KMS-11 (cell line): ENCODE measurements around the gene KCTD21.

Source experiments
- H2AFZ ChIP-seq: fragments of 200-600 bp; sonication (generic); 2 replicates; pipeline ENCODE4 v1.6.1; 2016; ENCODE audit warnings: antibody characterized with exemption, mixed run types, low read depth
- H3K27ac ChIP-seq: fragments of 200-600 bp; sonication (generic); 2 replicates; pipeline ENCODE4 v1.6.1; 2016; ENCODE audit warnings: mild to moderate bottlenecking, mixed run types
- H3K27me3 ChIP-seq: fragments of 200-600 bp; sonication (generic); 2 replicates; pipeline ENCODE4 v1.6.1; 2017; ENCODE audit warnings: mild to moderate bottlenecking, low read depth, mixed run types, moderate library complexity; ENCODE audit not compliant: insufficient read depth
- H3K36me3 ChIP-seq: fragments of 200-600 bp; sonication (generic); 2 replicates; pipeline ENCODE4 v1.6.1; 2017; ENCODE audit warnings: mild to moderate bottlenecking, mixed run types; ENCODE audit not compliant: insufficient read depth
- H3K4me1 ChIP-seq: fragments of 200-600 bp; sonication (generic); 2 replicates; pipeline ENCODE4 v1.6.1; 2016; ENCODE audit warnings: mild to moderate bottlenecking, low read depth, mixed run types; ENCODE audit not compliant: poor library complexity, severe bottlenecking
- H3K4me2 ChIP-seq: fragments of 200-600 bp; sonication (generic); 2 replicates; pipeline ENCODE4 v1.7.0; 2016; ENCODE audit warnings: mild to moderate bottlenecking, mixed run types
- H3K4me3 ChIP-seq: fragments of 200-600 bp; sonication (generic); IDR thresholded peaks from 2 replicates; pipeline ENCODE4 v1.6.1; 2017; ENCODE audit warnings: low read depth, low read length, mixed read lengths; ENCODE audit not compliant: insufficient read depth
- H3K79me2 ChIP-seq: fragments of 200-600 bp; sonication (generic); 2 replicates; pipeline ENCODE4 v1.6.1; 2016; ENCODE audit warnings: low read depth, mixed run types; ENCODE audit not compliant: insufficient read depth
- H3K9ac ChIP-seq: fragments of 200-600 bp; sonication (generic); 2 replicates; pipeline ENCODE4 v1.6.1; 2016; ENCODE audit warnings: mild to moderate bottlenecking, mixed run types
- H4K20me1 ChIP-seq: fragments of 200-600 bp; sonication (generic); 2 replicates; pipeline ENCODE4 v1.6.1; 2016; ENCODE audit warnings: mild to moderate bottlenecking, mixed run types; ENCODE audit not compliant: insufficient read depth
- CTCF ChIP-seq: fragments of 200-600 bp; sonication (generic); conservative IDR thresholded peaks from 2 replicates; pipeline ENCODE4 v1.6.1; 2017; ENCODE audit warnings: low read depth, mild to moderate bottlenecking, antibody characterized with exemption, low read length, moderate library complexity, mixed read lengths

KCTD21 gene

GRCh38 chr11:78216021-78216420, 27.6 kb upstream of the KCTD21 start:
- Histone ChIP-seq H3K36me3 (no peaks in the 10 kb centered on the region), H3K27ac (no peak overlapping the region)
- TF ChIP-seq CTCF = no peak

GRCh38 chr11:78214331-78215194, 26.1 kb upstream of the KCTD21 start:
- Histone ChIP-seq H2AFZ (no peak overlapping the region), H3K4me3 (no peak overlapping the region), H3K27ac (no peak overlapping the region), H3K27me3 (no peaks in the 10 kb centered on the region), H3K36me3 (no peaks in the 10 kb centered on the region), H3K79me2 (no peaks in the 10 kb centered on the region), H4K20me1 (no peaks in the 10 kb centered on the region), H3K4me1 (no peaks in the 10 kb centered on the region), H3K4me2 (no peak overlapping the region), H3K9ac (no peak overlapping the region)
- TF ChIP-seq CTCF = no peak

More at GRCh38 chr11:78216021-78216420, 27.6 kb upstream of the KCTD21 start:
- no peaks in the 10 kb centered on the region for H3K27me3 ChIP-seq
- H3K4me2 ChIP-seq = no peak overlapping the region
- no peaks in the 10 kb centered on the region for H3K4me1 ChIP-seq
- no peaks in the 10 kb centered on the region for H4K20me1 ChIP-seq
- H2AFZ ChIP-seq = no peak overlapping the region
- no peak overlapping the region for H3K4me3 ChIP-seq
- no peaks in the 10 kb centered on the region for H3K79me2 ChIP-seq
- no peak overlapping the region for H3K9ac ChIP-seq

- Histone ChIP-seq H3K36me3 (no peaks in the 10 kb centered on the region), H3K4me1 (no peaks in the 10 kb centered on the region), H2AFZ (no peak overlapping the region), H4K20me1 (no peaks in the 10 kb centered on the region), H3K4me2 (no peak overlapping the region), H3K4me3 (no peak overlapping the region), H3K79me2 (no peaks in the 10 kb centered on the region), H3K9ac (no peak overlapping the region), H3K27ac (no peak overlapping the region), H3K27me3 (no peaks in the 10 kb centered on the region)
- TF ChIP-seq CTCF = no peak
These were observed 25.3 kb upstream of the KCTD21 start for GRCh38 chr11:78213526-78214330.

- Histone ChIP-seq H2AFZ (no peak overlapping the region), H3K79me2 (no peaks in the 10 kb centered on the region), H3K36me3 (no peaks in the 10 kb centered on the region)
These were observed 24.4 kb upstream of the KCTD21 start for GRCh38 chr11:78212586-78213371.

More at GRCh38 chr11:78212586-78213371, 24.4 kb upstream of the KCTD21 start:
- no peak overlapping the region for H3K4me2 ChIP-seq
- TF ChIP-seq CTCF = no peak
- no peaks in the 10 kb centered on the region for H3K4me1 ChIP-seq
- no peak overlapping the region for H3K27ac ChIP-seq
- no peak overlapping the region for H3K4me3 ChIP-seq
- H3K27me3 ChIP-seq = no peaks in the 10 kb centered on the region
- no peak overlapping the region for H3K9ac ChIP-seq
- no peaks in the 10 kb centered on the region for H4K20me1 ChIP-seq
